ENCODE results near the gene ZNF175. TPM values are rescaled to one million over a fixed set of nuclear protein-coding genes. Genes with fewer than 3 reads are reported as not detected.

The ZNF175 gene
- total RNA-seq, 2 donors from 2014 or later: 3.0 to 4.6 TPM

GRCh38 chr19:51529301-51529700 lies 41.8 kb upstream of the ZNF175 start:
- no peak overlapping the region for H3K4me3 ChIP-seq
- no peak for DNase-seq (ENCODE audit: low spot score)

GRCh38 chr19:51530616-51531015 lies 40.5 kb upstream of the ZNF175 start:
- H3K27ac ChIP-seq: no peak overlapping the region

More at GRCh38 chr19:51529301-51529700, 41.8 kb upstream of the ZNF175 start:
- Histone ChIP-seq H3K27me3 (no peaks in the 10 kb centered on the region), H3K4me1 (no peaks in the 10 kb centered on the region), H3K27ac (no peak overlapping the region), H3K36me3 (no peaks in the 10 kb centered on the region), H3K9me3 (no peaks in the 10 kb centered on the region)
- TF ChIP-seq CTCF (IDR thresholded peaks at IDR 0.05): no peak

GRCh38 chr19:51531349-51532315 lies 39.5 kb upstream of the ZNF175 start, which contains the start of gene SIGLEC6:
SIGLEC6 (minus strand) TSS chr19:51531670; CDS start chr19:51531648, 22 bp downstream.
- no peak within 1 kb of the TSS for H3K4me3 ChIP-seq
- DNase-seq (ENCODE audit: low spot score): no peak
- TF ChIP-seq CTCF (IDR thresholded peaks at IDR 0.05): no peak
- H3K27me3 ChIP-seq: no peaks in the 10 kb centered on the region
- no peak within 1 kb of the TSS for H3K27ac ChIP-seq
- peaks cover 0 to 15% of the 10 kb centered on the region in 2 donors for H3K9me3 ChIP-seq
- H3K36me3 ChIP-seq: no peaks in the 10 kb centered on the region
- H3K4me1 ChIP-seq: no peaks in the 10 kb centered on the region

More at GRCh38 chr19:51530616-51531015, 40.5 kb upstream of the ZNF175 start:
- Histone ChIP-seq H3K4me3 (no peak overlapping the region), H3K9me3 (peaks cover 0 to 7% of the 10 kb centered on the region in 2 donors), H3K27me3 (no peaks in the 10 kb centered on the region), H3K36me3 (no peaks in the 10 kb centered on the region), H3K4me1 (no peaks in the 10 kb centered on the region)
- no peak for DNase-seq (ENCODE audit: low spot score)
- no peak for TF ChIP-seq CTCF (IDR thresholded peaks at IDR 0.05)

- Histone ChIP-seq H3K4me3 (no peak overlapping the region), H3K4me1 (no peaks in the 10 kb centered on the region), H3K36me3 (no peaks in the 10 kb centered on the region), H3K27me3 (no peaks in the 10 kb centered on the region), H3K27ac (no peak overlapping the region), H3K9me3 (peaks cover 0 to 15% of the 10 kb centered on the region in 2 donors)
- TF ChIP-seq CTCF (IDR thresholded peaks at IDR 0.05): no peak
- DNase-seq (ENCODE audit: low spot score): no peak
These were observed 35.5 kb upstream of the ZNF175 start for GRCh38 chr19:51535535-51535934.

GRCh38 chr19:51539821-51540366 lies 31.2 kb upstream of the ZNF175 start:
- H3K27ac ChIP-seq: no peak overlapping the region
- H3K4me1 ChIP-seq: no peaks in the 10 kb centered on the region
- no peak for TF ChIP-seq CTCF (IDR thresholded peaks at IDR 0.05)
- H3K4me3 ChIP-seq: no peak overlapping the region
- no peaks in the 10 kb centered on the region for H3K36me3 ChIP-seq
- H3K27me3 ChIP-seq: no peaks in the 10 kb centered on the region
- H3K9me3 ChIP-seq: peaks cover 0 to 11% of the 10 kb centered on the region in 2 donors
- no peak for DNase-seq (ENCODE audit: low spot score)

Data from right atrium auricular region (tissue), 2 donors.